ENCODE data around the gene MAP3K6.
A peak's percentile ranks its signal among the peaks of the same experiment; 100 is the strongest.

Gene MAP3K6

DNA sequence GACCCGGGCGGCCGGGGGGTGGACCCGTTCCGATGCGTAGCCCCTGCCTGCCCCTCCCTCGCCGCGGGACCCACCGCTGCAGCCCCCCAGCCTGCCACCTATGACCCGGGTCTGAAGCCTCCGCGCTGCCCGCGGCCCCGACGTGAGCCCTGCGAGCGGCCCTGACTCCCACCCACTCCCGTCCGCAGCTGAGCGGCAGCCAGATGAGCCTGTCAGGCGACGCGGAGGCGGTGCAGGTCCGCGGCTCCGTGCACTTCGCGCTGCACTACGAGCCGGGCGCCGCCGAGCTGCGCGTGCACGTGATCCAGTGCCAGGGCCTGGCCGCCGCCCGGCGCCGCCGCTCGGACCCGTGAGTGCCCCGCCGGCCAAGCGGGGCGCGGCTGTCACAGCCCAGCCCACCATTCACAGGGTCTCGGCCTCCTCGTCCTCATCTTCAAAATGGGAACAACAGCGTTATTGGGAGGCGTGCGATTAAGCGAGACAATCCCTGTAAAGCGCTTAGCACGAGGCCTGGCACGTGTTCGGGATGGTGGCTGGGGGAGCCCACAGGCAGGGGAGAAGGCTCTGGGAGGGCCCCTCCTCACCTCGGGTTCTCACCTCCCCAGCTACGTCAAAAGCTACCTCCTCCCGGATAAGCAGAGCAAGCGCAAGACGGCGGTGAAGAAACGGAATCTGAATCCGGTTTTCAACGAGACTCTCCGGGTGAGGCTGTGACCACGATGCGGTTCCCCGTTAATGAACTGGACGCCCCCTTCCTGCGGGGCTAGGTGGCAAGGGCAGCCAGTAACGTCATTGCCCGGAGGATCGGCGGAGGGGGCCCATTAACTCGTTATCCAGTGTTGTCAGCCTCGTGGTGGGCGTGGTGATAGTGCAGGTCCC is 16.7 kb downstream of the MAP3K6 start:
- H3K9ac ChIP-seq (ENCODE audit: low read length) = no peak overlapping the region
- H3K4me3 ChIP-seq (ENCODE audit: low read depth in 1 of 2, low read length in 2 of 2) = peak overlapping the region; percentile 32 to 38
- no peak overlapping the region for H3K27ac ChIP-seq (ENCODE audit: low read depth, low read length)
- no peaks in the 10 kb centered on the region for H3K9me3 ChIP-seq (ENCODE audit: low read length)
- H3K4me1 ChIP-seq (ENCODE audit: insufficient read depth, low read length) = peaks cover 15% of the 10 kb centered on the region
- peaks cover 4 to 32% of the 10 kb centered on the region in 2 donors for H3K27me3 ChIP-seq (ENCODE audit: control insufficient read depth in 1 of 2, insufficient read depth in 2 of 2, low read length in 2 of 2)
- H3K36me3 ChIP-seq (ENCODE audit: insufficient read depth, low read length) = no peaks in the 10 kb centered on the region

DNA sequence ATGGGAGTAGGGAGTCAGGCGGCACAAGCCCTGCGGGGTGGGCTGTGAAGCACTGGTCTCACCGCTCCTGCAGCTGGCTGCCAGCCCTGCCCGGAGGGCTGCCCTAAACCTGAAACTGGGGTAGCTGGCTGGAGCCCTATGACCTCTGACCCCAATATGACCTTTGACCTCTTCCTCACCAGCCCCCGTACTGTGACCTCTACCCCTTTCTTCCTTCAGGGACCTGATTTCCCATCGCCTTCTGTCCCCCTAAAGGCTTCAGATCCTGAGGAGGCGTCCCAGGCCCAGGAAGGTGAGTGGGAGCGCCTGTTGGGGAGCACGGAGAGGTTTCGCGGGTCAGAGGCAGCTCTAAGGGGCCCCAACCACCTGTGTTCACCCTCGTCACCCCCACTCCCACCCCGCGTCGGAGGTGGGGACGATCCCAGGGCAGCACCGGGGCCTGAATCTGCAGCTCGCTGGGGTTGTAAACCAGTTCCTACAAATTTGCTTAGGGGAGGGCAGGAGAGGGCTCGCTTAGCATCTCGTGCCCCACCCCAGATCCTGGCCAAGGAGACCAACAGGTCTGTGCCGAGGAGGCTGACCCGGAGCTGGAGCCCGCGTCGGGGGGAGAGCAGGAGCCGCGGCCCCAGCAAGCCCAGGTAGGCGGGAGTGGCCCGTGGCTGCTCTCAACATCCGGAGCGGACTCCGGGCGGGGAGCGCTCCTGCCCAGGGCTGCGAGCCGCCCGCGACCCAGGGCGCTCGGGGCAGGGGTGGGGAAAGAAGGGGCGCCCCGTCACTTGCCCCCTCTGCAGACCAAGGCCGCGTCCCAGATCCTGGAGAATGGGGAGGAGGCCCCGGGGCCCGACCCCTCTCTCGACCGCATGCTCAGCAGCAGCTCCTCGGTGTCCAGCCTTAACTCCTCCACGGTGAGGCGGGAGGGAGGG is 17.6 kb downstream of the MAP3K6 start:
- Histone ChIP-seq H3K27ac (ENCODE audit: low read depth, low read length) (no peak overlapping the region), H3K27me3 (ENCODE audit: control insufficient read depth in 1 of 2, insufficient read depth in 2 of 2, low read length in 2 of 2) (peaks cover 4 to 32% of the 10 kb centered on the region in 2 donors), H3K4me3 (ENCODE audit: low read depth in 1 of 2, low read length in 2 of 2) (peak overlapping the region; percentile 32 to 38), H3K9me3 (ENCODE audit: low read length) (no peaks in the 10 kb centered on the region), H3K4me1 (ENCODE audit: insufficient read depth, low read length) (peaks cover 15% of the 10 kb centered on the region), H3K36me3 (ENCODE audit: insufficient read depth, low read length) (no peaks in the 10 kb centered on the region), H3K9ac (ENCODE audit: low read length) (no peak overlapping the region)

DNA sequence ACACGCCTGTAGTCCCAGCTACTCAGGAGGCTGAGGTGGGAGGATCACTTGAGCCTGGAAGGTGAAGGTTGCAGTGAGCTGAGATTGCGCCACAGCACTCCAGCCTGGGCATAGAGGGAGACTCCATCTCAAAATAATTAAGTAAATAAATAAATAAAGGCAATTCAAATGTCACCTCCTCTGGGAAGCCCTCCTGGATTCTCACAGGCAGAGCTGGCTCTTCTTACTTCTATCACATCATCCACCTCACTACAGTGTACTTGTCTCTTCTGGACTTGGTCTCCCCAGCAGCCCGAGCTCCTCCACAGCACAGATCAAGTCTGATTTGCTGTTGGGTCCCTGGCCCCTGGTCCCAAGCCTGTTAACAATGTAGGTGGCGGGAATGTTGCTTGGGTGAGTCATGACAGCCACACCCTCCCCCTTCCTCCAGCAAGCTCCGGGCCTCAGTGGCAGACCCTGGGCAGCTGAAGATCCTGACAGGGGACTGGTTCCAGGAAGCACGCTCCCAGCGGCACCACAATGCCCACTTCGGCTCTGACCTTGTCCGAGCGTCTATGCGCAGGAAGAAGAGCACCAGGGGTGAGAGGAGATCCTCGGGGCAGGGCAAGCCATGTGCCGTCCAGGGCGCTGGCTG is 19.7 kb downstream of the MAP3K6 start:
- Histone ChIP-seq H3K27ac (ENCODE audit: low read depth, low read length) (no peak overlapping the region), H3K27me3 (ENCODE audit: control insufficient read depth in 1 of 2, insufficient read depth in 2 of 2, low read length in 2 of 2) (peaks cover 4 to 32% of the 10 kb centered on the region in 2 donors), H3K9me3 (ENCODE audit: low read length) (no peaks in the 10 kb centered on the region), H3K9ac (ENCODE audit: low read length) (no peak overlapping the region), H3K4me3 (ENCODE audit: low read depth in 1 of 2, low read length in 2 of 2) (no peak overlapping the region), H3K4me1 (ENCODE audit: insufficient read depth, low read length) (peaks cover 15% of the 10 kb centered on the region), H3K36me3 (ENCODE audit: insufficient read depth, low read length) (no peaks in the 10 kb centered on the region)

DNA sequence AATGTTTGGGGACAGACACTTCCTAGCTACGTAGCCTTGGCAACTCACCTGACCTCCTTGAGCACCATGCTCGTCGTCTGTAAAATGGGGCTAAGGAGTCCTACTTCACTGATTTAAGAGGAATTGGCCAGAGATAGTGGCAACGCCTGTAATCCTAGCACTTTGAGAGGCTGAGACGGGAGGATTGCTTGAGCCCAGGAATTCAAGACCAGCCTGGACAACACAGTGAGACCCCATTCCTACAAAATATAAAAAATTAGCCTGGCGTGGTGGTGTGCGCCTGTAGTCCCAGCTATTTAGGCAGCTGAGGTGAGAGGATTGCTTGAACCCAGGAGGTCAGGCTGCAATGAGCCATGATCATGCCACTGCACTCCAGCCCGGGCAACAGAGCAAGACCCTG is 20.4 kb downstream of the MAP3K6 start:
- Histone ChIP-seq H3K4me3 (ENCODE audit: low read depth in 1 of 2, low read length in 2 of 2) (no peak overlapping the region), H3K27me3 (ENCODE audit: control insufficient read depth in 1 of 2, insufficient read depth in 2 of 2, low read length in 2 of 2) (peaks cover 4 to 31% of the 10 kb centered on the region in 2 donors), H3K36me3 (ENCODE audit: insufficient read depth, low read length) (no peaks in the 10 kb centered on the region), H3K4me1 (ENCODE audit: insufficient read depth, low read length) (peaks cover 15% of the 10 kb centered on the region), H3K9ac (ENCODE audit: low read length) (no peak overlapping the region), H3K27ac (ENCODE audit: low read depth, low read length) (no peak overlapping the region), H3K9me3 (ENCODE audit: low read length) (no peaks in the 10 kb centered on the region)

DNA sequence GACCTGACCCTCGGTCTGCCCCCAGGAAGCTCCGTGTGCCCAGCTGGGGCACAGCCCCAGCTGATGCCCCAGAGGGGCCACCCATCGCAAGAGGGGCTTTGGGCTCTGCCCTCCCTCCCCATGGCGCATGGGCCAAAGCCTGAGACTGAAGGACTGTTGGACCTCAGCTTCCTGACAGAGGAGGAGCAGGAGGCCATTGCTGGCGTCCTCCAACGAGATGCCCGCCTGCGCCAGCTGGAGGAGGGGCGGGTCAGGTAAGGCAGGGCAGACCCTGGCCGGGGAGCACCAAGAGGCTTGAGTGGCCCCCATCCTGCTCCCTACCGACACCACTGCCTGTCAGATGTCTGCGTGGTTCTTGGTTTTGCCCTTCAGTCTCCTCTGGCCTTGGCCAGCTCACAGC is 21.5 kb downstream of the MAP3K6 start:
- no peaks in the 10 kb centered on the region for H3K9me3 ChIP-seq (ENCODE audit: low read length)
- peaks cover 3 to 20% of the 10 kb centered on the region in 2 donors for H3K27me3 ChIP-seq (ENCODE audit: control insufficient read depth in 1 of 2, insufficient read depth in 2 of 2, low read length in 2 of 2)
- no peaks in the 10 kb centered on the region for H3K36me3 ChIP-seq (ENCODE audit: insufficient read depth, low read length)
- H3K27ac ChIP-seq (ENCODE audit: low read depth, low read length) = no peak overlapping the region
- H3K4me1 ChIP-seq (ENCODE audit: insufficient read depth, low read length) = peaks cover 11% of the 10 kb centered on the region
- H3K9ac ChIP-seq (ENCODE audit: low read length) = no peak overlapping the region
- H3K4me3 ChIP-seq (ENCODE audit: low read depth in 1 of 2, low read length in 2 of 2) = no peak overlapping the region

DNA sequence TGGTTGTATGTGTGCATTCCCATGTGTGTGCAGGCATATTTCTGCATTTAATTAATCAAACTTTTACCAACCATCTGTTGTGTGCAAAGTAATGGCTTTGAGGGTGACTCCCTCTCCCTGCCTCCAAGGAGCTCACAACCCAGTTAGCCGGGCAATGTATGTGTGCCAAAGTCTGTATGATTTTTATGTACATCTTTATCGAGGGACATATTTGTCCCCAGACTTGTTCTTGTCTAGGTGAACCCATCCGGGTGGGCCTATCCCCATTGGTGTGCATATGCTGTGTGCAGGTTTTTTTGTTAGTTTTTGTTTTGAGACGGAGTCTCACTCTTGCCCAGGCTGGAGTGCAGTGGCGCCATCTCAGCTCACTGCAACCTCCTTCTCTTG is 23.1 kb downstream of the MAP3K6 start:
- Histone ChIP-seq H3K27me3 (ENCODE audit: control insufficient read depth in 1 of 2, insufficient read depth in 2 of 2, low read length in 2 of 2) (peaks cover 0 to 4% of the 10 kb centered on the region in 2 donors), H3K36me3 (ENCODE audit: insufficient read depth, low read length) (peaks cover 3% of the 10 kb centered on the region), H3K4me1 (ENCODE audit: insufficient read depth, low read length) (no peaks in the 10 kb centered on the region), H3K4me3 (ENCODE audit: low read depth in 1 of 2, low read length in 2 of 2) (no peak overlapping the region), H3K27ac (ENCODE audit: low read depth, low read length) (no peak overlapping the region), H3K9ac (ENCODE audit: low read length) (no peak overlapping the region), H3K9me3 (ENCODE audit: low read length) (no peaks in the 10 kb centered on the region)

DNA sequence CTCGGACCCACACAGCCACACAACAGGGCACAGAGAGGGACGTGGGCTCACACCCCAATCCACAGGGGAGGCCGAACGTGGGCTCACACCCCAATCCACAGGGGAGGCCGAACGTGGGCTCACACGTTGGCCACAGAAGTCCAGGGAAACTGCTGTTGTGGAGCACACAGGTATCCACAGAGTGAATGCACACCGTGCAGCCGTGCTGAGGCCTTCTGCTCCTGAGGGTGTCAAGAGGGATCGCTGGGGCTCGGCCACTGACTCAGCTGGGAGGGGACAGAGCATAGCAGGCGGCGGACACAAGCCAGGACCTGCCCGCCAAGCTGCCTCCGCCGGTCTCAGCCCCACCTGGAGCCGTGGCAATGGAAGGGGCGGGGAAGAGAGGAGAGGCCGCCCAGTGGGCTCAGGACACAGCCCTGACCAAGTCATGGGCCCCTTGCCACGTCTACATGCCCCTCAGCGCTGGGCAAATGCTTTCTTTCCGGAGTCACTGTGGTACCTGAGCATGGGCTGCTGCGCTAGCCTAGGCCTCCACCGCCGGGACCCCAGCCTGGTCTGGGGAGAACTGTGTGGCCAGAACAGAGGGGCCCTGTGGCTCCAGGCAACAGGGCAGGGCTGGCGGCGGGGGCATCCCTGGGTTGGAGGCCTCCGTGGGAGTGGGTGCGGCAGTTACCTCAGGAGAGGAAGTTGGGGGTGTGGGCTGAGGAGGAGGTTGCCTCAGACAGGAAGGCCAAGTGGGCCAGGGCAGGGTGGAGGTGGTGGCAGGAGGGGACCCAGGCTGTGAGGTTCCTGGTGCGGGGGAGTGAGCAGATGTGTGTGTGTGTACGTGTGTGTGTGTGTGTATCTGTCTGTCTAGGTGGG is 23.8 kb downstream of the MAP3K6 start:
- Histone ChIP-seq H3K27me3 (ENCODE audit: control insufficient read depth in 1 of 2, insufficient read depth in 2 of 2, low read length in 2 of 2) (peaks cover 0 to 4% of the 10 kb centered on the region in 2 donors), H3K27ac (ENCODE audit: low read depth, low read length) (no peak overlapping the region), H3K9ac (ENCODE audit: low read length) (no peak overlapping the region), H3K36me3 (ENCODE audit: insufficient read depth, low read length) (peaks cover 6% of the 10 kb centered on the region), H3K4me3 (ENCODE audit: low read depth in 1 of 2, low read length in 2 of 2) (no peak overlapping the region), H3K9me3 (ENCODE audit: low read length) (no peaks in the 10 kb centered on the region), H3K4me1 (ENCODE audit: insufficient read depth, low read length) (no peaks in the 10 kb centered on the region)

DNA sequence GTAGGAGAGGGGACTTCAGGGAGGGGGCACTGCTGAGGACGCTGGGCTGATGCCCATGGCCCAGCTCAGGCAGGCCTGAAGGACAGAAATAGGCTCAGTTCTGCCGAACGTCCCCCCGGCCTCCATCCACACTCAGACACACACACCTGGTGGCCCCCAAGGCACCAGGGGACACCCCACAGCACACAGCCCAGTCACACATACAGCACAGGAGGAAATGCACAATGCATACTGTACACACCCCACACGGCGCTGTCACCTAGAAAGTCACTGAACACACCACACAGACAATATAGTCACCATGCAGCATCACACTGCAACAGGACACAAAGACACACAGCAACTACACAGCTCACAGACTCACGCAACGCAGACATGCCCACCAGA is 24.4 kb downstream of the MAP3K6 start:
- H3K27me3 ChIP-seq (ENCODE audit: control insufficient read depth in 1 of 2, insufficient read depth in 2 of 2, low read length in 2 of 2) = peaks cover 0 to 4% of the 10 kb centered on the region in 2 donors
- peaks cover 6% of the 10 kb centered on the region for H3K36me3 ChIP-seq (ENCODE audit: insufficient read depth, low read length)
- H3K9ac ChIP-seq (ENCODE audit: low read length) = no peak overlapping the region
- no peak overlapping the region for H3K27ac ChIP-seq (ENCODE audit: low read depth, low read length)
- H3K4me1 ChIP-seq (ENCODE audit: insufficient read depth, low read length) = no peaks in the 10 kb centered on the region
- no peak overlapping the region for H3K4me3 ChIP-seq (ENCODE audit: low read depth in 1 of 2, low read length in 2 of 2)
- H3K9me3 ChIP-seq (ENCODE audit: low read length) = no peaks in the 10 kb centered on the region

DNA sequence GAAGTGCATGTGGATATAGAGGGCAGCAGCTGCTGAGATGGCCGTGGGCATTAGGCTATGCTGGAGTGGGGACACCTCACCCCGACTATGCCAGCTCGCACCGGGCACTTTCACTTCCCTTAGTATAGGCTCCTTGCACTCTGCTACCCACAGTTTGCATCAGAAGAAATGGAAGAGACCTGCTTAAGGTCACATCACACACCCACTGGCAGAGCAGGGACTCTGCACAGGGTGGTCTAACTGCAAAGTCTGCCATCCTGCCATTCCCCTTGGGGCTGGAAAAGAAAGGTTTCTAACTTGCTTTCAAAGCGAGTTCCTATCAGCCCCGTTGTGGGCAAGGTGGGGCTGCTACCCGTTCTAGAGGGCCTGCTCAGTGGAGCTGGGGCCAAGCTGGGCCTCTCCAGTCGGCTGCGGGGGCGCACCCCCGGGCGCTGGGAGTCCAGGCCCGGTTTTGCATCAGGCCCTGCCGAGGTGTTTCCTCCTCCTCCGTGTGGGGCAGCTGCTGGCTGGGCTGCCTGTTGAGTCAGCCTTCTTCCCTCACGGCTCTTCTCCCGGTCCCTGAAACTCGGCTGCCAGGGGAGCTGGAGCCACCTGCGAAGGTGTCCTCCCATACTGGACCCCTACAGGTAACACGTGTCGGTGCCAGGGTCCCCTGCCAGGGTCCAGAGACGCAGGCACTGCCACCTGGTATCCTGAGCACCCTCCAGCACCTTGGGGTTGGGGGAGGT is 25.1 kb downstream of the MAP3K6 start, which contains the start of gene SYTL1:
Gene SYTL1 (plus strand): TSS at position 498 of the 728 bp plus-strand sequence. CDS start 3,313 bp downstream, outside the sequence.
- no peak within 1 kb of the TSS for H3K9ac ChIP-seq (ENCODE audit: low read length)
- H3K36me3 ChIP-seq (ENCODE audit: insufficient read depth, low read length) = peaks cover 9% of the 10 kb centered on the region
- no peak within 1 kb of the TSS for H3K27ac ChIP-seq (ENCODE audit: low read depth, low read length)
- H3K4me1 ChIP-seq (ENCODE audit: insufficient read depth, low read length) = no peaks in the 10 kb centered on the region
- no peak within 1 kb of the TSS for H3K4me3 ChIP-seq (ENCODE audit: low read depth in 1 of 2, low read length in 2 of 2)
- no peaks in the 10 kb centered on the region for H3K9me3 ChIP-seq (ENCODE audit: low read length)
- no peaks in the 10 kb centered on the region for H3K27me3 ChIP-seq (ENCODE audit: control insufficient read depth in 1 of 2, insufficient read depth in 2 of 2, low read length in 2 of 2)

DNA sequence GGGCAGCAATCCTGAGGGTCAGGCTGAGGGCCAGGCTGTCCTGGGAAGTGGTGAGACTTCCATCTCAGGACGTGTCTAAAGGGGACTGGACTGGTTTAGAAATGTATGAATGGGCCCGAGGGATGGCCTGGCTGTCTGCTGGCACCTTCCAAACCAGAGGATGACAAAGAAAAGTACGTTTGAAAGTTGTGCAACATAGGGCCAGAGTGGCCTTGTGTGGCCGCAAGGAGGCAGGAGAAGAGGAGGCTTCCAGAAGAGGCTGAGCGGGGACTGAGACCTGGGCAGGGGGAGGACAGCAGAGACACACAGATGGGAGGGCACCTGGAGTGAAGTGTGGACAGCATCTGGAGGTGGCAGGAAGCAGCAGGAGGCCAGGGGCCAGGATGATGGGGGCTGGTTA is 27.5 kb downstream of the MAP3K6 start:
- Histone ChIP-seq H3K27me3 (ENCODE audit: control insufficient read depth in 1 of 2, insufficient read depth in 2 of 2, low read length in 2 of 2) (no peaks in the 10 kb centered on the region), H3K9me3 (ENCODE audit: low read length) (no peaks in the 10 kb centered on the region), H3K27ac (ENCODE audit: low read depth, low read length) (no peak overlapping the region), H3K4me1 (ENCODE audit: insufficient read depth, low read length) (no peaks in the 10 kb centered on the region), H3K9ac (ENCODE audit: low read length) (no peak overlapping the region), H3K36me3 (ENCODE audit: insufficient read depth, low read length) (peaks cover 33% of the 10 kb centered on the region), H3K4me3 (ENCODE audit: low read depth in 1 of 2, low read length in 2 of 2) (no peak overlapping the region)

Data from muscle layer of colon (tissue), 2 donors.